Measurements from ENCODE around the gene SEPTIN7. TPM values are rescaled to one million over a fixed set of nuclear protein-coding genes. Genes with fewer than 3 reads are reported as not detected.

SEPTIN7 gene
- total RNA-seq, 3 donors from 2014 or later (not counting 1 experiment from before 2014, with no cell fraction given) = 367 to 422 (median 383) TPM

- Mint-ChIP-seq H3K27ac (peak overlapping the region; percentile 78), H3K27me3 (ENCODE audit: low read depth in 2 of 2) (no peaks in the 10 kb centered on the region), H3K4me3 (no peak overlapping the region), H3K4me1 (peaks cover 64 to 66% of the 10 kb centered on the region in 2 donors), H3K36me3 (no peaks in the 10 kb centered on the region), H3K9me3 (no peaks in the 10 kb centered on the region)
- H3K27me3 ChIP-seq (ENCODE audit: control insufficient read depth, insufficient read depth, low read length) = no peaks in the 10 kb centered on the region
- peaks cover 37% of the 10 kb centered on the region for H3K36me3 ChIP-seq (ENCODE audit: control insufficient read depth, insufficient read depth, low read length)
- no peak overlapping the region for H3K27ac ChIP-seq (ENCODE audit: low read length)
- no peak overlapping the region for H3K4me3 ChIP-seq (ENCODE audit: low read length)
- ATAC-seq (peak in 2 of 3 donors; percentile 17 to 48), DNase-seq (no peak)
- 80% methylated on average over 2 of the region's 2 CpGs for WGBS (ENCODE audit: insufficient coverage)
- peaks cover 10% of the 10 kb centered on the region for H3K4me1 ChIP-seq (ENCODE audit: control insufficient read depth, insufficient read depth, low read length)
- TF ChIP-seq CTCF (IDR thresholded peaks at IDR 0.05) = no peak
- intact Hi-C loops (cut with micrococcal nuclease) = no loop called here
- H3K9me3 ChIP-seq (ENCODE audit: control insufficient read depth, insufficient read depth, low read length) = no peaks in the 10 kb centered on the region
These were observed 47.9 kb downstream of the SEPTIN7 start for GRCh38 chr7:35848725-35849124.

- H3K4me3 ChIP-seq (ENCODE audit: low read length) = no peak overlapping the region
- no peaks in the 10 kb centered on the region for H3K27me3 ChIP-seq (ENCODE audit: control insufficient read depth, insufficient read depth, low read length)
- no peak overlapping the region for H3K27ac ChIP-seq (ENCODE audit: low read length)
- 97% methylated on average over 6 of the region's 7 CpGs for WGBS (ENCODE audit: insufficient coverage)
- peaks cover 12% of the 10 kb centered on the region for H3K4me1 ChIP-seq (ENCODE audit: control insufficient read depth, insufficient read depth, low read length)
- intact Hi-C loops (cut with micrococcal nuclease) = no loop called here
- Mint-ChIP-seq H3K27me3 (ENCODE audit: low read depth in 2 of 2) (no peaks in the 10 kb centered on the region), H3K27ac (peak overlapping the region; percentile 78), H3K36me3 (no peaks in the 10 kb centered on the region), H3K9me3 (no peaks in the 10 kb centered on the region), H3K4me3 (no peak overlapping the region), H3K4me1 (peaks cover 68% of the 10 kb centered on the region in 2 donors)
- DNase-seq (no peak), ATAC-seq (peak; percentile 31 to 41 (median 32))
- no peak for TF ChIP-seq CTCF (IDR thresholded peaks at IDR 0.05)
- no peaks in the 10 kb centered on the region for H3K9me3 ChIP-seq (ENCODE audit: control insufficient read depth, insufficient read depth, low read length)
- H3K36me3 ChIP-seq (ENCODE audit: control insufficient read depth, insufficient read depth, low read length) = peaks cover 35% of the 10 kb centered on the region
These were observed 48.4 kb downstream of the SEPTIN7 start for GRCh38 chr7:35849158-35849831.

- Histone ChIP-seq H3K4me1 (ENCODE audit: control insufficient read depth, insufficient read depth, low read length) (peaks cover 12% of the 10 kb centered on the region), H3K27ac (ENCODE audit: low read length) (no peak overlapping the region), H3K27me3 (ENCODE audit: control insufficient read depth, insufficient read depth, low read length) (no peaks in the 10 kb centered on the region), H3K9me3 (ENCODE audit: control insufficient read depth, insufficient read depth, low read length) (no peaks in the 10 kb centered on the region), H3K36me3 (ENCODE audit: control insufficient read depth, insufficient read depth, low read length) (peaks cover 31% of the 10 kb centered on the region), H3K4me3 (ENCODE audit: low read length) (no peak overlapping the region)
- DNase-seq (no peak), ATAC-seq (no peak)
- H3K4me1 Mint-ChIP-seq = peaks cover 71 to 73% of the 10 kb centered on the region in 2 donors
- intact Hi-C loops (cut with micrococcal nuclease) = no loop called here
- H3K27ac Mint-ChIP-seq = peak overlapping the region; percentile 78
- H3K9me3 Mint-ChIP-seq = no peaks in the 10 kb centered on the region
- no peak for TF ChIP-seq CTCF (IDR thresholded peaks at IDR 0.05)
- H3K27me3 Mint-ChIP-seq (ENCODE audit: low read depth in 2 of 2) = no peaks in the 10 kb centered on the region
- H3K36me3 Mint-ChIP-seq = no peaks in the 10 kb centered on the region
- H3K4me3 Mint-ChIP-seq = peak overlapping the region; percentile 43
These were observed 49.1 kb downstream of the SEPTIN7 start for GRCh38 chr7:35849954-35850353.

Other genes starting within 250 kb of the SEPTIN7 start
- 100 to 1,000 TPM; 103 to 112 (median 111) TPM for gene HERPUD2, start 105.9 kb upstream of the SEPTIN7 start, total RNA-seq